ENCODE data around the gene DHX16.

DHX16 gene

DNA sequence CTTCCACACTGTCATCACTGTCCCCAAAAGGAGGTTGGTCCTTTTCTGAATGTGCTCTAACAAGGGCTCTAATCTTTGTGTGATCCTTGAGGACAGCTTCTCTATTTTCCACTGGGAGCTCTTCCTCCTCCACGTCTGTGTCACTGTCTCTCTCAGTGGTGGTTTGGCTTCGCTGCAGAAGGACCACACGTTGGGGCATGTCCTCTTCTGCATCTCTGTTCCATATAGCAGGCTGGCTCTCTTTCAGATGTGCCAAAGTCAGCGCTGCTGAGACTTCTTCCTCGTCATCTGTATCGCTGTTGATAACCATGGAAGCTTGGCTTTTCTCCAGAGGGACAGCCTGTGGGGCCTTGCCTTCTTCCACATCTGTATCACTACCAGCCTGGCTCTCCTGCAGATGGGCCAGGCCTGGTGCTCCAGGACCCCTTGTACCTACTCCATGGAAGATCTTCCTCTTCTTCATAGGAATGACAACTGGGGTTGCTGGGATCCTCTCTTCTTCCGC lies 39.7 kb upstream of the DHX16 start:
- no peak overlapping the region for H3K4me3 ChIP-seq (ENCODE audit: low read length)
- no peak overlapping the region for H3K9ac ChIP-seq (ENCODE audit: low read length)
- H4K20me1 ChIP-seq (ENCODE audit: insufficient read depth, low read length): no peaks in the 10 kb centered on the region
- H3K4me2 ChIP-seq (ENCODE audit: low read depth, low read length): no peak overlapping the region
- no peak overlapping the region for H3K27ac ChIP-seq (ENCODE audit: low read length)
- no peak overlapping the region for H2AFZ ChIP-seq (ENCODE audit: low read length)
- DNase-seq: no peak
- H3K79me2 ChIP-seq (ENCODE audit: low read length): peaks cover 13% of the 10 kb centered on the region
- no peaks in the 10 kb centered on the region for H3K4me1 ChIP-seq (ENCODE audit: low read length)
- TF ChIP-seq, protein P1, sequence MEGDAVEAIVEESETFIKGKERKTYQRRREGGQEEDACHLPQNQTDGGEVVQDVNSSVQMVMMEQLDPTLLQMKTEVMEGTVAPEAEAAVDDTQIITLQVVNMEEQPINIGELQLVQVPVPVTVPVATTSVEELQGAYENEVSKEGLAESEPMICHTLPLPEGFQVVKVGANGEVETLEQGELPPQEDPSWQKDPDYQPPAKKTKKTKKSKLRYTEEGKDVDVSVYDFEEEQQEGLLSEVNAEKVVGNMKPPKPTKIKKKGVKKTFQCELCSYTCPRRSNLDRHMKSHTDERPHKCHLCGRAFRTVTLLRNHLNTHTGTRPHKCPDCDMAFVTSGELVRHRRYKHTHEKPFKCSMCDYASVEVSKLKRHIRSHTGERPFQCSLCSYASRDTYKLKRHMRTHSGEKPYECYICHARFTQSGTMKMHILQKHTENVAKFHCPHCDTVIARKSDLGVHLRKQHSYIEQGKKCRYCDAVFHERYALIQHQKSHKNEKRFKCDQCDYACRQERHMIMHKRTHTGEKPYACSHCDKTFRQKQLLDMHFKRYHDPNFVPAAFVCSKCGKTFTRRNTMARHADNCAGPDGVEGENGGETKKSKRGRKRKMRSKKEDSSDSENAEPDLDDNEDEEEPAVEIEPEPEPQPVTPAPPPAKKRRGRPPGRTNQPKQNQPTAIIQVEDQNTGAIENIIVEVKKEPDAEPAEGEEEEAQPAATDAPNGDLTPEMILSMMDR (IDR thresholded peaks at IDR 0.05; ENCODE audit: low read length): no peak
- TF ChIP-seq EZH2 (optimal IDR thresholded peaks at IDR 0.05; ENCODE audit: low read depth, low read length) (no peak), EZH2phosphoT487 (IDR thresholded peaks at IDR 0.05; ENCODE audit: low read length) (no peak)
- no peaks in the 10 kb centered on the region for H3K9me2 ChIP-seq (replicated peaks; ENCODE audit: insufficient read depth, low read length)
- peaks cover 3% of the 10 kb centered on the region; the same call in 1 of the 2 replicates for H3K36me3 ChIP-seq (replicated peaks; ENCODE audit: insufficient read depth, low read length)
- no peaks in the 10 kb centered on the region for H3K9me3 ChIP-seq (replicated peaks; ENCODE audit: insufficient read depth, low read length)
- no peaks in the 10 kb centered on the region for H3K27me3 ChIP-seq (replicated peaks; ENCODE audit: insufficient read depth, low read length)
- H3F3A ChIP-seq (ENCODE audit: insufficient read depth, low read length): no peaks in the 10 kb centered on the region

DNA sequence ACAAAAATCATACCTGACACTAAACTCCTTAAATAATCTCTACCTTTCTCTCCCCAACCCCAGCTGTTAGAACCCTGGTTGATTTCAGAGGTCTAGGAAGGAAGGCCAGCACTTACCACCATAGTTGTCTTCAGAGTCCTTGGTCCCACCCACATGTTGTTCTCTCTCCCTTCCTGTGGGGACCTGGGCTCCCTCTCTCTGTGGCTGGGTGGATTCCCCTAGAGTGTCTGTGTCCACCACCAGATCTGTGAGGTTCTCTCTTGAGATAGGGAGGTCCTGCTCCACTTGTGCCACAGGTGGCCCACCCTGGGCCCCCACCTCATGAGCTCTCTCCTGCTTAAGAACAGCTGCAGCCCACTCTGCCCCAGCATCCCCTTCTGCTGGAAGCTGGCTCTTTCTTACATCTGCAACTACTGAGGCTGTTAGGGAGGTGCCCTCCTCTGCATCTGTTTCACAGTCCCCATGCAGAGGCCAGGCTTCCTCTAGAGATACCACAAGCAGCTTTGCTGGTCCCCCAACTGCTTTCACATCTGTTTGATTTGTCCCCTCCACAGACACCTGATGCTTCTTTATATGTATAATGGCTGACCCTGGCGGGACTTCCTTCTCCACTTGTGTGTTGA lies 39.1 kb upstream of the DHX16 start:
- no peak overlapping the region for H3K9ac ChIP-seq (ENCODE audit: low read length)

DNA sequence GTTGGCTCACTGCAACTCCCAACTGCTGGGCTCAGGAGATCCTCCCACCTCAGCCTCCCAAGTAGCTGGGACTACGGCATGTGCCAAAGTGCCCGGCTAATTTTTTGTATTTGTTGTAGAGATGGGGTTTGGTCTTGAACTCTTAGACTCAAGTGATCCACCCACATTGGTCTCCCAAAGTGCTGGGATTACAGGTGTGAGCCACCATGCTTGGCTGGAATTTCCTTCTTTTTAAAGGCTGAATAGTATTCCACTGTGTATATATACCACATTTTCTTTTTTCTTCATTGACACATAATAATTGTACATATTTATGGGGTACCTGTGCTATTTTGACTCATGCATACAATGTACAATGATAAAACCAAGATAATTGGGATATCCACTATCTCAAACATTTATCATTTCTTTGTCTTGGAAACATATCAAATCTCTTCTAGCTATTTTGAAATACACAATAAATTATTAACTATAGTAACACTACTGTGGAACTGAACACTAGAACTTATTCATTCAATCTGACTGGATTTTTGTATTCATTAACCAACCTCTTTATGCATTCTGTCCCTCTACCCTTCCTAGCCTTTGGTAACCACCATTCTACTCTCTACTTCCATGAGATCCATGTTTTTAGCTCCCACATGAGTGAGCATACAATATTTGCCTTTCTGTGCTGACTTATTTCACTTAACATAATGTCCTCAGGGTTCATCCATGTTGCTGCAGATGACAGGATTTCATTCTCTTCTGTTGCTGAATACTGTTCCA lies 36.5 kb upstream of the DHX16 start:
- H2AFZ ChIP-seq (ENCODE audit: low read length): no peak overlapping the region
- TF ChIP-seq EZH2phosphoT487 (IDR thresholded peaks at IDR 0.05; ENCODE audit: low read length) (no peak), EZH2 (optimal IDR thresholded peaks at IDR 0.05; ENCODE audit: low read depth, low read length) (no peak)
- TF ChIP-seq, protein P1 (IDR thresholded peaks at IDR 0.05; ENCODE audit: low read length): no peak
- no peak overlapping the region for H3K4me3 ChIP-seq (ENCODE audit: low read length)
- no peaks in the 10 kb centered on the region; the same call in 1 of the 2 replicates for H3K36me3 ChIP-seq (replicated peaks; ENCODE audit: insufficient read depth, low read length)
- no peaks in the 10 kb centered on the region for H3K79me2 ChIP-seq (ENCODE audit: low read length)
- no peaks in the 10 kb centered on the region for H3K9me2 ChIP-seq (replicated peaks; ENCODE audit: insufficient read depth, low read length)
- H3F3A ChIP-seq (ENCODE audit: insufficient read depth, low read length): no peaks in the 10 kb centered on the region
- H3K9ac ChIP-seq (ENCODE audit: low read length): no peak overlapping the region
- no peaks in the 10 kb centered on the region for H3K27me3 ChIP-seq (replicated peaks; ENCODE audit: insufficient read depth, low read length)
- no peak for DNase-seq
- H3K9me3 ChIP-seq (replicated peaks; ENCODE audit: insufficient read depth, low read length): no peaks in the 10 kb centered on the region
- H4K20me1 ChIP-seq (ENCODE audit: insufficient read depth, low read length): no peaks in the 10 kb centered on the region
- H3K4me2 ChIP-seq (ENCODE audit: low read depth, low read length): no peak overlapping the region
- no peak overlapping the region for H3K27ac ChIP-seq (ENCODE audit: low read length)
- no peaks in the 10 kb centered on the region for H3K4me1 ChIP-seq (ENCODE audit: low read length)

More for the DNA sequence above, 39.1 kb upstream of the DHX16 start:
- DNase-seq: no peak
- Histone ChIP-seq H3K27ac (ENCODE audit: low read length) (no peak overlapping the region), H3K4me1 (ENCODE audit: low read length) (no peaks in the 10 kb centered on the region), H3F3A (ENCODE audit: insufficient read depth, low read length) (no peaks in the 10 kb centered on the region), H3K4me3 (ENCODE audit: low read length) (no peak overlapping the region), H2AFZ (ENCODE audit: low read length) (no peak overlapping the region), H3K79me2 (ENCODE audit: low read length) (peaks cover 13% of the 10 kb centered on the region), H3K27me3 (replicated peaks; ENCODE audit: insufficient read depth, low read length) (no peaks in the 10 kb centered on the region), H3K36me3 (replicated peaks; ENCODE audit: insufficient read depth, low read length) (peaks cover 3% of the 10 kb centered on the region; the same call in 1 of the 2 replicates), H3K4me2 (ENCODE audit: low read depth, low read length) (no peak overlapping the region), H3K9me2 (replicated peaks; ENCODE audit: insufficient read depth, low read length) (no peaks in the 10 kb centered on the region), H3K9me3 (replicated peaks; ENCODE audit: insufficient read depth, low read length) (no peaks in the 10 kb centered on the region), H4K20me1 (ENCODE audit: insufficient read depth, low read length) (no peaks in the 10 kb centered on the region)
- TF ChIP-seq, protein P1 (IDR thresholded peaks at IDR 0.05; ENCODE audit: low read length): no peak
- no peak for TF ChIP-seq EZH2 (optimal IDR thresholded peaks at IDR 0.05; ENCODE audit: low read depth, low read length)
- no peak for TF ChIP-seq EZH2phosphoT487 (IDR thresholded peaks at IDR 0.05; ENCODE audit: low read length)
